CD4-positive, alpha-beta T cell treated with Interleukin-10 for 1 hour (primary cell): ENCODE measurements around the gene ADSL.

Experiments used
- DNase-seq: peaks from one replicate; pipeline ENCODE4 v3.0.0-alpha.2; 2020

ADSL gene

DNA sequence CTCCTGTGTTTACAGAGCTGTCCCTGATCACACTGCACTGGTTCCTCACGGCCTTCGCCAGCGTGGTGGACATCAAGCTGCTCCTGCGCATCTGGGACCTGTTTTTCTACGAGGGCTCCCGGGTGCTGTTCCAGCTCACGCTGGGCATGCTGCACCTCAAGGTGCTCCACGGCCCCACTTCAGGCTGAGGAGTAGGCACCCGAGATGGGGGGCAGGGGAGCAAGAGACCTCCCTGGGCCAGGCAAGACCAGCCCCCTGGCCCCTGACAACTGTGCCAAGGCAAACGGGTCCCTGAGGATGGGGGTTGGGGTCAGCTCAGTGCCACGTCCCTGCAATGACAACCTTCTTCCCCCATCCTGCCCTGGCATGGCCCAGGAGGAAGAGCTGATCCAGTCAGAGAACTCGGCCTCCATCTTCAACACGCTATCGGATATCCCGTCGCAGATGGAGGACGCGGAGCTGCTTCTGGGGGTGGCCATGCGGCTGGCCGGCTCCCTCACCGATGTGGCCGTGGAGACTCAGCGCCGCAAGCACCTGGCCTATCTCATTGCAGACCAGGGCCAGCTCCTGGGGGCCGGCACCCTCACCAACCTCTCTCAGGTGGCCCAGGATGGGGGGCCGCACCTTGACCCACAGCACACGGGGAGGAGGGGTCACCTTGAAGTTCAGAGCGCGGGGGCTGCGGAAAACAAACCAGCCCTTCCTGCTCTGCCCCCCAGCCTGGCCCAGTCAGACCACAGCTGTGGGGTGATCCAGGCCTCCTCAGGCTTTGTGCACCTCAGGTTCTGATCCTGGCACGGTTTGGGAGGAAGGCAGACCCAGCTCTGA, 60.0 kb downstream of the ADSL start:
- no peak for DNase-seq

DNA sequence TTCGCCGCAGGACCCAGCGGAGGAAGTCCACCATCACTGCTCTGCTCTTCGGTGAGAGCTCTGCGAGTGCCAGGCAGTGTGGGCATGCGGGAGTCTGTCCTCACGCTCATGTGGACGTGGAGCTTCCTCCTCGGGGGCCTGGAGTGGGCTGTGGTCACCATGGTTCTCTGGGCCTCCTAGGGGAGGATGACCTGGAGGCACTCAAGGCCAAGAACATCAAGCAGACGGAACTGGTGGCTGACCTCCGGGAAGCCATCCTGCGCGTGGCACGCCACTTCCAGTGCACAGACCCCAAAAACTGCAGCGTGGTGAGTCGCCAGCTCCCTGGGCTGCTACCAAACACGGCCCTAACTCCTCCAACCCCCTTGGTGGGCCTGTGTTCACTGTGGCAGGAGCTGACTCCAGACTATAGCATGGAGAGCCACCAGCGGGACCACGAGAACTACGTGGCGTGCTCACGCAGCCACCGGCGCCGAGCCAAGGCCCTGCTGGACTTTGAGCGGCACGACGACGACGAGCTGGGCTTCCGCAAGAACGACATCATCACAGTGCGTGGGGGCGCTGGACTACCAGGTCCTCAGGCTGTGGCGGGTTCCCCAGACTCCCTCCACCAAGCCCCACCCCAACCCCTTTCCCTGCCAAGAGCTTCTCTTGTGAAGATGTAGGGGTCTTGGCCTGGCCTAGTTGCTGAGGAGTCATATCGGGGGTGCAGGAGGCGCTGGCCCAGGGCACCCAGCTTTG, 60.9 kb downstream of the ADSL start:
- DNase-seq, result no peak

DNA sequence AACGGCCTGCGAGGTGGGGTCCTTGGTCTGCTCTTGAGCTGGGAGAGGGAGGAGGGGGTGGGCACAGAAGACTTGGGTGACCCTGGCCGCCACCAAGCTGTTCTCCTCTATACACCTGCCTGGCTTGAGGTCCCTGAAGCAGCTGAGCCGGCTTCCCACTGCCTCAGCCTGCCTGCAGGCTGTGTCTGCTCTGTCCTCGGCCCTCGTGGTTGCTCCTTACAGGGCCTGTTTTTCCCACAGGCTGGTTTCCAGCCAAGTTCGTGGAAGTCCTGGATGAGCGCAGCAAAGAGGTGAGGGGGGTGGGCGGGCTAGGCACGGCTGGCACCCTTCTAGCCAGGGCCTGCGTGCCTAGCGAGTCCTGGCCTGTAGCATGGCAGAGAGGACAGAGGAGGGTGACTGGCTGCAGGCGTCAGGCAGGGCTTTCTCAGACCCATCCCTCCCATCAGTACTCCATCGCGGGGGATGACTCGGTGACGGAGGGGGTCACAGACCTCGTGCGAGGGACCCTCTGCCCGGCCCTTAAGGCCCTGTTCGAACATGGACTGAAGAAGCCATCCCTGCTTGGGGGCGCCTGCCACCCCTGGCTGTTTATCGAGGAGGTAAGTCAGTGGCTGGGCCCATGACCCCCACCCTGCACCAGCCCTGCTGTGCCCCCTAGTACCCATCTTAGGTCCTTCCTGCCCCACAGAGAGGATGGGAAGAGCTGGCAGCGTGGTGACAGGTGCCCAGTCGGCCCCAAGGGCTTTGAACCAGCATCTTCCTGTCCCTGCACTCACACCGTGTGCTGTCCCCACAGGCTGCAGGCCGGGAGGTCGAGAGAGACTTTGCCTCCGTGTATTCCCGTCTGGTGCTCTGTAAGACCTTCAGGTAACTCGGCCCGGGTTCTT, 61.8 kb downstream of the ADSL start:
- no peak for DNase-seq

DNA sequence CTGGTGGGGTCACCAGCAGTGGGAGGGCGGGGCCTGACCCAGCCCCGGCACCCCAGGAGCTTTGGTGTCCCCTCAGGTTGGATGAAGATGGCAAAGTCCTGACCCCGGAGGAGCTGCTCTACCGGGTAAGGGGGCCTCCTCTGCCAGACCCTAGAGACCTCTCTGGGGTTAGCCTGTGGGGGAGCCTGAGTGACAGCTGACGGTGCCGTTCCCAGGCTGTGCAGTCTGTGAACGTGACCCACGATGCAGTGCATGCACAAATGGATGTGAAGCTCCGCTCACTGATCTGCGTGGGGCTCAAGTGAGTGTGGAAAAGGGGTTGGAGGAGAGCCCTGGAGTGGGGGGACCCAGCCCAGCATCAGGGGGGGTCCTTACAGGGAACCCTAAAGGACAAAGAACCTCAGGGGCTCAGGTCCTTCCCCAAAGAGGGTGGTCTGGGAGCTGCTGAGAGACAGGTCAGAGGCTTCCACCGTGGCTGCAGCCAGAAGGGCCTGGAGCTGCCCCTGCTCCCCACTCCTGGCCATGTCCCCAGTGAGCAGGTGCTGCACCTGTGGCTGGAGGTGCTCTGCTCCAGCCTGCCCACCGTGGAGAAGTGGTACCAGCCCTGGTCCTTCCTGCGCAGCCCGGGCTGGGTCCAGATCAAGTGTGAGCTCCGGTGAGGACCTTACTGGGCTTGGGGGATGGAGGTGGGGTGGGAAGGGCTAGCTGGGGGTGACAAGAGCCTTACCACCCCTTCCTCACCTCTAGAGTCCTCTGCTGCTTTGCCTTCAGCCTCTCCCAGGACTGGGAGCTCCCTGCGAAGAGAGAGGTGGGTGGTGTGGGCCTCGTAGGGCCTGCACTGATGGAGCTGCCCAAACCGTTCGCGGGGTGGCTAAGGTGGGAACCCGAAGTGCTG, 62.7 kb downstream of the ADSL start:
- no peak for DNase-seq

DNA sequence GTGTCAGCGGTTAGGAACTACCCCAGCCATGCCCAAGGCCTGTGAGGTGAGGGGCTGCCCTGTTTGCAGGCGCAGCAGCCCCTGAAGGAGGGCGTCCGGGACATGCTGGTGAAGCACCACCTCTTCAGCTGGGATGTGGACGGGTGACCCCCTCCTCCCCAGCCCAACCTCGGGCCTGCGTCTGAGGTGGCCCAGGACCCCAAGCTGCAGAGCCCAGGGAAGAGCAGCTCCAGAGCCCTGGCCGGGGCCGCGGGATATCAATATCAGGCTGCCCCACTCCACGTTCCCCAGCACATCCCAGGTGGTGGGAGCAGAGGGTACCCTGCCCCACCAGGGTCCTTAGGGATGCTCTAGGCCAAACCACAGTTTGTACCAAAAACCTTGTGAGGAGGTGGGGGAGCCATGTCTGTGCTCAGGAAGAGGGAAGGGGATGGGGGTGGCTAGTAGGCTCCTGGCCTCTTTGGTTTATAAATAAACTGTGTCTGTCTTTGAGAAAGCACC, 63.4 kb downstream of the ADSL start:
- no peak for DNase-seq

DNA sequence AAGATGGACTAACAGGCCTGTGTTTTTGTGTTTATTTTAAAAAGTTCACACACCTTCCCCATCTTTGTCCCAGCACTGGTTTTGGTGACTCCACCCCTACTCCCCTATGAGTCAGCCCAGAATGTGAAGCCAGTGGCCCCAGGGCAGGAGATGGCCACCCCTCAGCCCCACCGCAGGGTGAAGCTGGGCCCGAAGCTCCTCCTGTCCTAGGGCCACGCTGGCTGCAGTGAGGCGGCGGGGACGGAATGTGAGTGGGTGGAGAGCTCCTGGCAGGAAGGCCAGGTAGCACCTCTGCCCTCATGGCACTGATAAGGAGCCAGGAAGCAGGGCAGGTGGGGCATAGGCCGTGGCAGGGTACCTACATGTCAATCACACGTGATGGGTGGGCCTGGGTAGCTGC, 64.0 kb downstream of the ADSL start:
- no peak for DNase-seq

DNA sequence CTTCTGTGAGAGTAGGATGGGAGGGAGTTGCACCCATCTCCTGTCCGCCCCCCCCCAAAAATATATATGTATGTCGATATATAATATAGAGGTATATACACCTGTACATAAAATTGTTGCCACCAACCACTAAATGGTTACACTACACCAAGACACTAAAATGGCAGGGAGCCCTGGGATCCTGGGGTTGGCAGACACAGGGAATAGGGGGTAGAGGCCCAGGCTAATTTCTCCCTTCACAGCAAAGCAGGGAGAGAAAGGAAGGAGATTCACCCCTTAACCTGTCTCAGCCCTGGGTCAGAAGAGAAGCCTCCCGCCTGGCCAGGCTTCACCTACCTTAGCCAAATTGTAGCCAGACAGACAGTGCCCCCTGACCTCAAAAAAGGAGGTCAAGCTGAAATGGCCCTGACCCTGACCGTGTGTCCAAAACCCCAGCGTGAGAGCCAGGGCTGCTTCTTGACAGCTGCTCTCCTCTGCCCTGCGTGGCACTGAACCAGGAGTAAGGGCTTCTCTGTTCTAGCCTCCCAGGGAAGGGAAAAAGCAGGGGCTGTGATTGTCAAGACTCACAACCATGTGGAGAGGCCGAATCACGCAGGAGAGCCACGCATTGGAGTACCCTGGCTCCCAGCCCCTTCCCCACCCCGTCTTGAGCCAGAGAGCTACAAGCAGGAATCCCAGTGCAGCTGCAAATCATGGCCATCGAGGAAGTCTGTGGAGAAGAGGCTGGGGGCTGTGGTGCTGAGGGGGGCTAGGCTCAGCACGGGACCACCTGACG, 64.6 kb downstream of the ADSL start:
- no peak for DNase-seq

DNA sequence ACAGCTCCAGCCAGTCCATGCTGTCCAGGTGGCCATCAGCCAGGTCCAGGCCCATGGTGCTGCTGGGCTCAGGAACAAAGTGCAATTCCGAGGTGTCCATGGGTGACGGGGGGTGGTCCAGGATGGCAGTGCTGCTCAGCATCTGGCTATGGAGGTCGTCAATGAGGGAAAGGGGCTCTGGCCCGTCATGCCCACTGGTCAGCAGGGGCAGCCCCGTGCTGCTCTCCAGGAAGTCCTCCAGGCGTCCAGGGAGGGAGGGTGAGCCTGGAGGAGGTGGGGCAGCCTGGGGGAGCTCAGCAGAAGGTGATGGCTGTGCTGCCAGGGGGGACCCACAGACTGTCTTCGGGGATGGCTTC, 65.2 kb downstream of the ADSL start:
- DNase-seq, result no peak

DNA sequence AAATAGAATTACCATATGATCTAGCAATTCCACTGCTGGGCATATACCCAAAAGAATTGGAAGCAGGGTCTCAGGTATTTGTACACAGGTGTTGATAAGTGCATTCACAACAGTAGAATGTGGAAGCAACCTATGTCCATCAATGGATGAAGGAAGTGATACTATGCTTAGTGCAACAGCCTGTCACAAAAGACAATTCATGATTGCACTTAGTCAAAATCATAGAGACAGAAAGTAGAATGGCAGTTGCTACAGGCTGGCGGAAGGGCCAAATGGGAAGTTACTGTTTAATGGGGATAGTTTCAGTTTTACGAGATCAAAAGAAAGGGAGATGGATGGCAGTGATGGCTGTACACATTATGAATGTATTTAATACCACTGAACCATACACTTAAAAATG, 66.1 kb downstream of the ADSL start:
- no peak for DNase-seq

DNA sequence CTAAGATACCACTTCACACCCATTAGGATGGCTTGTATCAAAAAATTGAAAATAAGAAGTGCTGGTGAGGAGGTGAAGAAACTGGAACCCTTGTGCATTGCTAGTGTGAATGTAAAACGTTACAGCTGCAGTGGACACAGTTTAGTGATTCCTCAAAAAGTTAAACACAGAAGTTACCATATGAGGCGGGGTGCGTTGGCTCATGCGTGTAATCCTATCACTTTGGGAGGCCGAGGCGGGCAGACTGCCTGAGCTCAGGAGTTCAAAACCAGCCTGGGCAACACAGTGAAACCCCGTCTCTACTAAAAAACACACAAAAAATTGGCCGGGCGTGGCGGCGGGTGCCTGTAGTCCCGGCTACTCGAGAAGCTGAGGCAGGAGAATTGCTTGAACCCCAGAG, 67.6 kb downstream of the ADSL start:
- DNase-seq, result no peak

DNA sequence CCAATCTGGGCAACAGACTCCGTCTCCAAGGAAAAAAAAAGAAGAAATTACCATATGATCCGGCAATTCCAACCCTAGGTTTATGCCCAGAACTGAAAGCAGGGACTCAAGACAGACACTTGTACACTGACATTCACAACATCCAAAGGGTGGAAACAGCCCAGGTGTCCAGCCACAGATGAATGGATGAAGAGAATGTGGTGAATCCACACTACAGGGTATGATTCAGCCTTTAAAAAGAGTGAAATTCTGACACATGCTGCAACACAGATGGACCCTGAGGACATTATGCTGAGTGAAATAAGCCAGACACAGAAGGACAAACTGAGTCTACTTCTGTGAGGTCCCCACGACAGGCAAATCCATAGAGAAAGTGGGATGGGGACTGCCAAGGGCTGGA, 68.0 kb downstream of the ADSL start:
- DNase-seq, result no peak

DNA sequence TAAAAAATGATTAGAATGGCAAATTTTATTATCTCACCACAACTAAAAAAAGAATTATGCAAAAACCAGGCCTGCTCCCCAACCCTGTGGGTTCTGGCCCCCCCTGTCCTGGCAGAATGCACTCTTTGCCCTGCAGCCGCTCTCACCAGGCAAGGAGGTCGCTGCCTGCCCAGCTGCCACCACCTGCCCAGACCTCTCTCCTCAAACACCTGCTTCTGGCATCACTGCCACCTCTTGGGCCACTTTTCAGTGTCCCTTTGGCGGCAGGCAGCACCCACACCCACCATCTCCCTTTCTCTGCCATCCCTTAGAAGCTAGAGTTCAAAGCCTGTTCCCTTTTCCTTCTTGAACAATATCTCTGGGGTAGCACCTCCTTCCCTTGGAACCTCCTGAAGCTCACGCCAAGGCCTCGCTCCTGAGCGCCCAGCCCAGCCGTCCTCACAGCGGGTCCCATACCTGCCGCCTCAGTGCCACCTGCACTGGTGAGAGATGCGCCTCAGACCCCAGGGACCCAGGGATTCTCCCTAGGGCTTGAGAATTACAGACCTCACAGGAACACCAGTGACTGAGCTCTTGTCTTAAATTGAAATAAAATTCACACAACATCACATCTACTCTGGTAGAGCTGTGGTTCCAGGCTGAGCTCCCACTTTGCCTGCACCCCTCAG, 68.7 kb downstream of the ADSL start:
- no peak for DNase-seq

DNA sequence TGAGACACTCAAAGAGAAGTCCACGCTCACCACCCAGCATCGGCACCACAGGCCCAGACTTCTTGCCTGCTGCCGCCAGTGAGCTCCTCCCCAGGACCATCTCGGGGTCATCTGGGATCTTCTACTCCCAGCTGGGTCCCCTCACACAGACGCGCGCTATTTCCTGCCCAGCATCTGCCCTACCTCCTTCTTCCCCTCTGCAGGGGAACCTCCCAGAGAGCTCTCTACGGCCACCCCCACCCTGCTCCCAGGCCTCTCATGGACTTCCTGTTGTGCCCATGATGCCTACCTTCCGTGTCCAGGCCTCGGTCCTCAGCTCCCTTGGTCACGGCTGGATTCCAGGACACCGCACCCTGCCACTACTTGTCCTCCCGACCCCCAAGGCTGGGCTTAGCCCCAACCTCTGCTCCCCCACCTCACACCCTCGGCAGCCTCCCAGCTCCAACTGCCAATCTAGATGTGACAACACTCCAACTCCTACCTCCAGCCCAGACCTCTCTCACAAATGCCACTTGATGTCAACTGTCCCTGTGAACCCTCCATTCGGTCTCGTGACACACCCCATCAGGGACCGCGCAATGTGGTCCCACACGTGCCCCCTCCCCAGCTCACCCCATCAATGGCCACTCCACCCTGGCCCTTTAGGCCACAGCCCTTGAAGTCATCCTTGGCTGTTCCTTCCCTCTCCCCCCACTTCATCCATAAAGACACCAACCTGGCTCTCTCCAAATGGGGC, 69.4 kb downstream of the ADSL start:
- DNase-seq, result no peak

DNA sequence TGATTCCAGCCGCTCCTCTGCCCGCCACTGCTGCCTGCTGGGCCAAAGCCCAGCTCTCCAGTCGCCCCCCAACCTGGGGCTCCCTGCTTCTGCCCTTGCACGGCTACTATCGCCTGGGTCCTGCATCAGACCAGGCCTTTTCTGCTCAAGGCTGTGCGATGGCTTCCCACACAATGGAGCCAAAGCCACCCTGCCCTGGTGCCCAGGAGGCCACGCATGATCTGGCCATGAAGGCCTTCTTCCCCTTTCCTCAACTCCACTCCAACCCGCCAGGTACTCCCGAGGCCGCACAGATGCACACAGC, 69.9 kb downstream of the ADSL start:
- DNase-seq, result no peak

DNA sequence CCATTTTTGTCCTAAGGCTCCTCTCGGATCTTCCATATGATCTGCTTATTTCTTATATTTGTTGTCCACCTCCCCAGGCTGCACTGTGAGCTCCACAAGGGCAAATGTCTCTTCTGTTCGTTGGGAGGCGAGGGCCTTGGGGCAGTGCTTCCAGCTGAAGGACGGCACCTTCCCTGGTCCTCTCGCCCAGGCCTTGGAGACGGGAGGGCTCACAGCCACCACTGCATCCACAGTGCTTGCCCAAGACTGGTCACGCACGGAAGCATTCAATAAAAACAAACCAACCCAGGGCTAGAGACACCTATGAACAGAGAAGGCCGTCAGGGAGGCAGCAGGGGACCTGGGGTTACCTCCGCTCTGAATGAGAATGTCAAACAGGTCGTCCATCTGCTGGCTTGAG, 70.3 kb downstream of the ADSL start:
- DNase-seq, result no peak

DNA sequence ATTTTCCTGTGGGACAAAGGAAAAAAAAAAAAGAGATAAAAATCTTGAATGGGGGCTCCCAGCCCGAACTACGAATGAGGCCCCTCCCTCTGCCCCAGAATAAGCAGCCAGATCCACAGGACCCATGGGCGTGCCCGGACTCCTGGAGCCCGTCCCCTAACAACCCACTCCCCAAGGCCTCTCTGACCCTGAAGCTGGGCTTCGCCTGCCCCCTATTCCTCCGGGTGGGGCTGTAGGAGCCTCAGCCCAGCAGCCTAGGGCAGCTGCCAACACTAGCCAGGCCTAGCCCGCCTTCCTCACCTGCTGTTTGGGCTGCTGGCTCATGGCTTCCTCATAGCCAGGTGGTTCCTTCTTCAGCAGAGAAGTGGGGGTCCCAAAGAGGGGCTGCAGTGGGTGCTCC, 70.7 kb downstream of the ADSL start:
- DNase-seq, result no peak

DNA sequence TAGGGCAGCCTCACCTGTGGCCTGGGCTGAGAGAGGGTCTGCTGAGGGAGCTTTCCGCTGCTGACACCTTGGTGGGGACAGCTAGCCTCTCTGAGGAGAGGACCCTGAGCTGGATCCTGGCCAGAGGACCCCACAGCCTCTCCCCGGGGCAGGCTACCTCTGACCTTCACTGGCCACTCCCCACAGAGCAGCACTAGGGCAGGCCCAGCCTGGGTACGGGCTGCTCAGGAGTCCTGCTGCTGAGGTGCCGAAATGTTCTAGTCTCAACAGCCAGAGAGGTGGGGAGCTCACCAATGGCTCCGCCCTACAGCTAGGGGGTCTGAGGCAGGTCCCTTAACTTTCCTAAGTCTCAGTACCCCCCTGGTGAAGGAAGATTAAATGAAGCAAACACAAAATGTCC, 71.6 kb downstream of the ADSL start:
- DNase-seq, result no peak

DNA sequence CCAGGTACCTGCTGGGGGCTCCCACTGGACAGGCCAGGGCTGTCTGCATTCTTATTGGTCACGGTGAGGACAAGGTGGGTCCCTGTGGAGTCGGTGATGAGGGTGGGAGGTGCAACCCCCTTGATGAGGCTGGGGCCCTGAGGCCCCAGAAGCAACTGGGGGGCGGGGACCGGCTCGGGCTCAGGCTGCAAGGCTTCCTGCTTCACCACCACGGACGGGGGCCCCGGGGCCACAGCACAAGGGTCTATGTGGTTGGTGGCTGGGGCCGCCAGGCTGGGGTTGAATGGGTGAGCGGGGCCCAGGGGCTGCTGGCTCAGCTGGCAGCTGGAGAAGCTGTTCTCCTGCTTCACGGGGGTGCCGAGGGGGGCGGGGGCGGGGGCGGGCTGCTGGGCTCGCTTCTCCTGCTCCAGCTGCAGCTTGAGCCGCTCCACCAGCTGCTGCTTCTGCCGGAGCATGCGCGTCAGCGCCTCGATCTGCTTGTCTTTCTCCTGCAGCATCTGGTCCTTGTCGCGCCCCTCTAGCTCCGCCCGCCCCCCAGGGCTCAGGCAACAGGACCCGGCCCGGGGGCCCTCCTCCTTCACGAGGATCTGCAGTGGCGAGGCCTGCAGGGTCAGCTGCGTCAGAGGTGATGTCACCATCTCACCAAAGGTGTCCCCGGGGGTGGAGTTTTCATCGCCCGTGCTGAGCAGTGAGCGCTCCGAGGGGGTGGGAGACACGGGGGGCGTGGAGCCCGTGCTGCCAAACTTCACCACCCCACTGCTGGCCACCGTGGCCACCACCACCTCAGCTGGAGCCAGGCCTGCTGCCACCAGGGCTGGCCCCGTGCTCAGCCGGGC, 72.3 kb downstream of the ADSL start:
- DNase-seq, result no peak

DNA sequence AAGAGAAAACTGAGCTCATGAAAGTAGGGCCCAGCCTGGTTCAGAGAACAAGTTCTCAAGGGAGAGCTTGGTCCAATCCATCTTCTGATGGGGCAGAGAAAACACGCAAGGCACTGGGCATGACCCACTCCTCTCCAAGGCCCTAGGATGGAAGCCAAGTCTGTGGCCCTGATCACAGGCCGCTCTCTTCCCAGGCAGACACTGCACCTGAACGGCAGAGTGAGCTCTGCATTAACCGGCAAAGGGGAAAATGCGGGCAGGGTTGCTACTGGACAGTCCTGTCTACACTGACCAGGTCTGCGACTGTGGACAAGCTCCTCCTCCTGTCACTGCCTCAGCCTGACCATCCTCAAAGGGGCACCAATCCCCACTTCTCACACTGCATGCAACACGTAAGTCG, 73.4 kb downstream of the ADSL start:
- DNase-seq, result no peak
